ENCODE data around the gene FOXP1.

The FOXP1 gene

GRCh38 chr3:71060536-71060935 lies 523.0 kb downstream of the FOXP1 start:
- peaks cover 16% of the 10 kb centered on the region for H3K36me3 Mint-ChIP-seq
- H3K27me3 Mint-ChIP-seq, result no peaks in the 10 kb centered on the region
- H3K9me3 Mint-ChIP-seq (ENCODE audit: low read depth), result no peaks in the 10 kb centered on the region
- peaks cover 66% of the 10 kb centered on the region for H3K4me1 Mint-ChIP-seq (ENCODE audit: low read depth)
- no peak overlapping the region for H3K27ac Mint-ChIP-seq
- no peak overlapping the region for H3K4me3 Mint-ChIP-seq

GRCh38 chr3:71057526-71057894 lies 526.0 kb downstream of the FOXP1 start:
- peaks cover 97% of the 10 kb centered on the region for H3K4me1 Mint-ChIP-seq (ENCODE audit: low read depth)
- no peak overlapping the region for H3K4me3 Mint-ChIP-seq
- H3K36me3 Mint-ChIP-seq, result peaks cover 32% of the 10 kb centered on the region
- H3K27ac Mint-ChIP-seq, result no peak overlapping the region
- no peaks in the 10 kb centered on the region for H3K27me3 Mint-ChIP-seq
- no peaks in the 10 kb centered on the region for H3K9me3 Mint-ChIP-seq (ENCODE audit: low read depth)

DNA sequence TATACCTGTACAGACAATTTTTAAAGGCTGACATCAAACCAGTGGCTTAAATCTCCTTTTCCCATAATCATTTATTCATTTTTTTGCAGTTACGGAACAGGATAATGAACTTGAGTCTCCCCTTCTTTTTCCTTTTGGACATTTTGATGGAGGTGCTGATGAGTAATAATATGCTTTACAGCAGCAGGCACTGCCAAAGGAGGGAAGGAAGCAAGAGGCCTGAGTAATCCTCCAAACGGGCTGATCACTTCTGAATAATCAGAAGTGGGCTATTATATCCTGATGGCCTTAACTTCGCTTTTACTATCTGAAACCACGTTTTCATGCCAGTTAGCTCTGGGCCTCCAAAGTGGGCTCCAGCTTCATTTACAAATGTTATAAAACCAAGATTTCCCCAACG lies 527.2 kb downstream of the FOXP1 start:
- Mint-ChIP-seq H3K4me1 (ENCODE audit: low read depth) (peaks cover 98% of the 10 kb centered on the region), H3K27ac (no peak overlapping the region), H3K9me3 (ENCODE audit: low read depth) (no peaks in the 10 kb centered on the region), H3K27me3 (no peaks in the 10 kb centered on the region), H3K4me3 (no peak overlapping the region), H3K36me3 (peaks cover 34% of the 10 kb centered on the region)

GRCh38 chr3:71055257-71056001 lies 528.1 kb downstream of the FOXP1 start:
- Mint-ChIP-seq H3K27ac (no peak overlapping the region), H3K27me3 (no peaks in the 10 kb centered on the region), H3K4me3 (no peak overlapping the region), H3K36me3 (peaks cover 36% of the 10 kb centered on the region), H3K4me1 (ENCODE audit: low read depth) (peaks cover 98% of the 10 kb centered on the region), H3K9me3 (ENCODE audit: low read depth) (no peaks in the 10 kb centered on the region)

DNA sequence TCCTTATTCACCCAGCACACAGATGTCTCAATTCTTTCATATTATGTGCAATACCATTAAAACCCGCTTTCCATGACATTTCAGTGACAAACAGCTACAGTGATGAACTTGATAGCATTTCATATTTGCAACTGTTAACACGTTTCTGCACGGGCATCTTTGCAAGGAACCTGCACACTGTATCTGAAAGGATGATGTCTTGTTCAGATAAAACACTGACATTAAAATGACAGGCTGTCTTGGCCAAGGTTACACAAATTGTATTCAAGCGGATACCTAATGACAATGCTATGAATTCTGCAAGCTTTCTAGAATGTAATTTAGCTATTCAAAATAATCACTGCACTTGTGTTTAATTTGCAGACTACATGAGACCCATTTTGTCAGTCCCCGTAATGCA lies 529.2 kb downstream of the FOXP1 start:
- Mint-ChIP-seq H3K9me3 (ENCODE audit: low read depth) (no peaks in the 10 kb centered on the region), H3K36me3 (peaks cover 40% of the 10 kb centered on the region), H3K4me1 (ENCODE audit: low read depth) (peaks cover 98% of the 10 kb centered on the region), H3K27me3 (no peaks in the 10 kb centered on the region), H3K4me3 (no peak overlapping the region), H3K27ac (no peak overlapping the region)

GRCh38 chr3:71053495-71053894 lies 530.0 kb downstream of the FOXP1 start:
- Mint-ChIP-seq H3K27me3 (no peaks in the 10 kb centered on the region), H3K4me1 (ENCODE audit: low read depth) (peaks cover 99% of the 10 kb centered on the region), H3K36me3 (peaks cover 48% of the 10 kb centered on the region), H3K9me3 (ENCODE audit: low read depth) (no peaks in the 10 kb centered on the region), H3K4me3 (no peak overlapping the region), H3K27ac (no peak overlapping the region)

GRCh38 chr3:71052716-71053115 lies 530.8 kb downstream of the FOXP1 start:
- Mint-ChIP-seq H3K27ac (no peak overlapping the region), H3K9me3 (ENCODE audit: low read depth) (no peaks in the 10 kb centered on the region), H3K27me3 (no peaks in the 10 kb centered on the region), H3K36me3 (peaks cover 48% of the 10 kb centered on the region), H3K4me1 (ENCODE audit: low read depth) (peaks cover 99% of the 10 kb centered on the region), H3K4me3 (no peak overlapping the region)

- H3K27ac Mint-ChIP-seq, result no peak overlapping the region
- no peaks in the 10 kb centered on the region for H3K27me3 Mint-ChIP-seq
- peaks cover 52% of the 10 kb centered on the region for H3K36me3 Mint-ChIP-seq
- no peaks in the 10 kb centered on the region for H3K9me3 Mint-ChIP-seq (ENCODE audit: low read depth)
- H3K4me3 Mint-ChIP-seq, result no peak overlapping the region
- peaks cover 100% of the 10 kb centered on the region for H3K4me1 Mint-ChIP-seq (ENCODE audit: low read depth)
Measured at GRCh38 chr3:71051893-71052687, 531.4 kb downstream of the FOXP1 start.

- H3K4me1 Mint-ChIP-seq (ENCODE audit: low read depth), result peaks cover 100% of the 10 kb centered on the region
- peaks cover 52% of the 10 kb centered on the region for H3K36me3 Mint-ChIP-seq
- H3K4me3 Mint-ChIP-seq, result no peak overlapping the region
- H3K27me3 Mint-ChIP-seq, result no peaks in the 10 kb centered on the region
- H3K9me3 Mint-ChIP-seq (ENCODE audit: low read depth), result no peaks in the 10 kb centered on the region
- H3K27ac Mint-ChIP-seq, result no peak overlapping the region
Measured at GRCh38 chr3:71051259-71051595, 532.3 kb downstream of the FOXP1 start.

- Mint-ChIP-seq H3K36me3 (peaks cover 57% of the 10 kb centered on the region), H3K4me3 (no peak overlapping the region), H3K4me1 (ENCODE audit: low read depth) (peaks cover 100% of the 10 kb centered on the region), H3K27me3 (no peaks in the 10 kb centered on the region), H3K9me3 (ENCODE audit: low read depth) (no peaks in the 10 kb centered on the region), H3K27ac (no peak overlapping the region)
Measured at GRCh38 chr3:71050538-71051258, 532.8 kb downstream of the FOXP1 start.

- Mint-ChIP-seq H3K4me3 (no peak overlapping the region), H3K36me3 (peaks cover 60% of the 10 kb centered on the region), H3K27ac (no peak overlapping the region), H3K4me1 (ENCODE audit: low read depth) (peaks cover 100% of the 10 kb centered on the region), H3K9me3 (ENCODE audit: low read depth) (no peaks in the 10 kb centered on the region), H3K27me3 (no peaks in the 10 kb centered on the region)
Measured at GRCh38 chr3:71050166-71050537, 533.4 kb downstream of the FOXP1 start.

- H3K4me3 Mint-ChIP-seq, result no peak overlapping the region
- no peaks in the 10 kb centered on the region for H3K27me3 Mint-ChIP-seq
- H3K36me3 Mint-ChIP-seq, result peaks cover 58% of the 10 kb centered on the region
- no peak overlapping the region for H3K27ac Mint-ChIP-seq
- no peaks in the 10 kb centered on the region for H3K9me3 Mint-ChIP-seq (ENCODE audit: low read depth)
- H3K4me1 Mint-ChIP-seq (ENCODE audit: low read depth), result peaks cover 100% of the 10 kb centered on the region
Measured at GRCh38 chr3:71048948-71049347, 534.6 kb downstream of the FOXP1 start.

- H3K4me3 Mint-ChIP-seq, result no peak overlapping the region
Measured at GRCh38 chr3:71047616-71048531, 535.7 kb downstream of the FOXP1 start.

GRCh38 chr3:71046791-71047190 lies 536.7 kb downstream of the FOXP1 start:
- H3K36me3 Mint-ChIP-seq, result peaks cover 52% of the 10 kb centered on the region
- H3K27ac Mint-ChIP-seq, result no peak overlapping the region
- H3K9me3 Mint-ChIP-seq (ENCODE audit: low read depth), result no peaks in the 10 kb centered on the region
- H3K4me1 Mint-ChIP-seq (ENCODE audit: low read depth), result peaks cover 97% of the 10 kb centered on the region
- no peaks in the 10 kb centered on the region for H3K27me3 Mint-ChIP-seq
- H3K4me3 Mint-ChIP-seq, result peak overlapping the region; percentile 22

More at GRCh38 chr3:71047616-71048531, 535.7 kb downstream of the FOXP1 start:
- Mint-ChIP-seq H3K9me3 (ENCODE audit: low read depth) (no peaks in the 10 kb centered on the region), H3K4me1 (ENCODE audit: low read depth) (peaks cover 98% of the 10 kb centered on the region), H3K27ac (no peak overlapping the region), H3K27me3 (no peaks in the 10 kb centered on the region), H3K36me3 (peaks cover 56% of the 10 kb centered on the region)
